ENCODE data around the gene ERBB4.

Gene ERBB4

GRCh38 chr2:211364911-211365310 is 1173.7 kb downstream of the ERBB4 start:
- H3K27ac ChIP-seq (ENCODE audit: low read depth in 2 of 2, low read length in 2 of 2): no peak overlapping the region
- H3K9ac ChIP-seq (ENCODE audit: low read depth in 1 of 2, low read length in 2 of 2): no peak overlapping the region

GRCh38 chr2:211361383-211361782 is 1177.2 kb downstream of the ERBB4 start:
- no peaks in the 10 kb centered on the region for H3K27me3 ChIP-seq (ENCODE audit: control insufficient read depth in 2 of 2, insufficient read depth in 2 of 2, low read length in 2 of 2)
- H3K36me3 ChIP-seq (ENCODE audit: control insufficient read depth in 2 of 2, insufficient read depth in 2 of 2, low read length in 2 of 2): no peaks in the 10 kb centered on the region
- no peak overlapping the region for H3K9ac ChIP-seq (ENCODE audit: low read depth in 1 of 2, low read length in 2 of 2)
- no peak overlapping the region for H3K4me3 ChIP-seq (ENCODE audit: low read length in 2 of 2)
- no peak overlapping the region for H3K27ac ChIP-seq (ENCODE audit: low read depth in 2 of 2, low read length in 2 of 2)
- H3K9me3 ChIP-seq (ENCODE audit: control insufficient read depth in 2 of 2, low read length in 2 of 2): no peaks in the 10 kb centered on the region
- peaks cover 0 to 2% of the 10 kb centered on the region in 2 donors for H3K4me1 ChIP-seq (ENCODE audit: control insufficient read depth in 2 of 2, insufficient read depth in 2 of 2, low read length in 2 of 2)

More at GRCh38 chr2:211364911-211365310, 1173.7 kb downstream of the ERBB4 start:
- Histone ChIP-seq H3K36me3 (ENCODE audit: control insufficient read depth in 2 of 2, insufficient read depth in 2 of 2, low read length in 2 of 2) (no peaks in the 10 kb centered on the region), H3K9me3 (ENCODE audit: control insufficient read depth in 2 of 2, low read length in 2 of 2) (no peaks in the 10 kb centered on the region), H3K27me3 (ENCODE audit: control insufficient read depth in 2 of 2, insufficient read depth in 2 of 2, low read length in 2 of 2) (no peaks in the 10 kb centered on the region), H3K4me3 (ENCODE audit: low read length in 2 of 2) (no peak overlapping the region), H3K4me1 (ENCODE audit: control insufficient read depth in 2 of 2, insufficient read depth in 2 of 2, low read length in 2 of 2) (peaks cover 0 to 2% of the 10 kb centered on the region in 2 donors)

- H3K27me3 ChIP-seq (ENCODE audit: control insufficient read depth in 2 of 2, insufficient read depth in 2 of 2, low read length in 2 of 2): no peaks in the 10 kb centered on the region
- no peak overlapping the region for H3K27ac ChIP-seq (ENCODE audit: low read depth in 2 of 2, low read length in 2 of 2)
- H3K9ac ChIP-seq (ENCODE audit: low read depth in 1 of 2, low read length in 2 of 2): no peak overlapping the region
- H3K4me1 ChIP-seq (ENCODE audit: control insufficient read depth in 2 of 2, insufficient read depth in 2 of 2, low read length in 2 of 2): peaks cover 0 to 2% of the 10 kb centered on the region in 2 donors
- no peak overlapping the region for H3K4me3 ChIP-seq (ENCODE audit: low read length in 2 of 2)
- no peaks in the 10 kb centered on the region for H3K36me3 ChIP-seq (ENCODE audit: control insufficient read depth in 2 of 2, insufficient read depth in 2 of 2, low read length in 2 of 2)
- H3K9me3 ChIP-seq (ENCODE audit: control insufficient read depth in 2 of 2, low read length in 2 of 2): no peaks in the 10 kb centered on the region
Measured at GRCh38 chr2:211359347-211359746, 1179.3 kb downstream of the ERBB4 start.

- Histone ChIP-seq H3K27ac (ENCODE audit: low read depth in 2 of 2, low read length in 2 of 2) (no peak overlapping the region), H3K9me3 (ENCODE audit: control insufficient read depth in 2 of 2, low read length in 2 of 2) (no peaks in the 10 kb centered on the region), H3K4me3 (ENCODE audit: low read length in 2 of 2) (no peak overlapping the region), H3K27me3 (ENCODE audit: control insufficient read depth in 2 of 2, insufficient read depth in 2 of 2, low read length in 2 of 2) (no peaks in the 10 kb centered on the region), H3K36me3 (ENCODE audit: control insufficient read depth in 2 of 2, insufficient read depth in 2 of 2, low read length in 2 of 2) (no peaks in the 10 kb centered on the region), H3K4me1 (ENCODE audit: control insufficient read depth in 2 of 2, insufficient read depth in 2 of 2, low read length in 2 of 2) (peaks cover 0 to 2% of the 10 kb centered on the region in 2 donors), H3K9ac (ENCODE audit: low read depth in 1 of 2, low read length in 2 of 2) (no peak overlapping the region)
Measured at GRCh38 chr2:211358504-211358903, 1180.1 kb downstream of the ERBB4 start.

- no peaks in the 10 kb centered on the region for H3K36me3 ChIP-seq (ENCODE audit: control insufficient read depth in 2 of 2, insufficient read depth in 2 of 2, low read length in 2 of 2)
- no peaks in the 10 kb centered on the region for H3K27me3 ChIP-seq (ENCODE audit: control insufficient read depth in 2 of 2, insufficient read depth in 2 of 2, low read length in 2 of 2)
Measured at GRCh38 chr2:211354481-211354880, 1184.1 kb downstream of the ERBB4 start.

GRCh38 chr2:211351987-211352386 is 1186.6 kb downstream of the ERBB4 start:
- H3K9me3 ChIP-seq (ENCODE audit: control insufficient read depth in 2 of 2, low read length in 2 of 2): no peaks in the 10 kb centered on the region
- H3K27me3 ChIP-seq (ENCODE audit: control insufficient read depth in 2 of 2, insufficient read depth in 2 of 2, low read length in 2 of 2): no peaks in the 10 kb centered on the region

More at GRCh38 chr2:211354481-211354880, 1184.1 kb downstream of the ERBB4 start:
- no peak overlapping the region for H3K9ac ChIP-seq (ENCODE audit: low read depth in 1 of 2, low read length in 2 of 2)
- no peak overlapping the region for H3K4me3 ChIP-seq (ENCODE audit: low read length in 2 of 2)
- H3K4me1 ChIP-seq (ENCODE audit: control insufficient read depth in 2 of 2, insufficient read depth in 2 of 2, low read length in 2 of 2): no peaks in the 10 kb centered on the region
- no peak overlapping the region for H3K27ac ChIP-seq (ENCODE audit: low read depth in 2 of 2, low read length in 2 of 2)
- no peaks in the 10 kb centered on the region for H3K9me3 ChIP-seq (ENCODE audit: control insufficient read depth in 2 of 2, low read length in 2 of 2)

GRCh38 chr2:211349031-211349430 is 1189.6 kb downstream of the ERBB4 start:
- no peaks in the 10 kb centered on the region for H3K9me3 ChIP-seq (ENCODE audit: control insufficient read depth in 2 of 2, low read length in 2 of 2)
- no peak overlapping the region for H3K27ac ChIP-seq (ENCODE audit: low read depth in 2 of 2, low read length in 2 of 2)
- H3K36me3 ChIP-seq (ENCODE audit: control insufficient read depth in 2 of 2, insufficient read depth in 2 of 2, low read length in 2 of 2): no peaks in the 10 kb centered on the region
- H3K27me3 ChIP-seq (ENCODE audit: control insufficient read depth in 2 of 2, insufficient read depth in 2 of 2, low read length in 2 of 2): no peaks in the 10 kb centered on the region
- no peak overlapping the region for H3K4me3 ChIP-seq (ENCODE audit: low read length in 2 of 2)
- H3K9ac ChIP-seq (ENCODE audit: low read depth in 1 of 2, low read length in 2 of 2): no peak overlapping the region
- no peaks in the 10 kb centered on the region for H3K4me1 ChIP-seq (ENCODE audit: control insufficient read depth in 2 of 2, insufficient read depth in 2 of 2, low read length in 2 of 2)

More at GRCh38 chr2:211351987-211352386, 1186.6 kb downstream of the ERBB4 start:
- H3K4me3 ChIP-seq (ENCODE audit: low read length in 2 of 2): no peak overlapping the region
- no peaks in the 10 kb centered on the region for H3K36me3 ChIP-seq (ENCODE audit: control insufficient read depth in 2 of 2, insufficient read depth in 2 of 2, low read length in 2 of 2)
- H3K4me1 ChIP-seq (ENCODE audit: control insufficient read depth in 2 of 2, insufficient read depth in 2 of 2, low read length in 2 of 2): no peaks in the 10 kb centered on the region
- H3K9ac ChIP-seq (ENCODE audit: low read depth in 1 of 2, low read length in 2 of 2): no peak overlapping the region
- H3K27ac ChIP-seq (ENCODE audit: low read depth in 2 of 2, low read length in 2 of 2): no peak overlapping the region

- Histone ChIP-seq H3K27me3 (ENCODE audit: control insufficient read depth in 2 of 2, insufficient read depth in 2 of 2, low read length in 2 of 2) (no peaks in the 10 kb centered on the region), H3K4me1 (ENCODE audit: control insufficient read depth in 2 of 2, insufficient read depth in 2 of 2, low read length in 2 of 2) (no peaks in the 10 kb centered on the region), H3K4me3 (ENCODE audit: low read length in 2 of 2) (no peak overlapping the region), H3K36me3 (ENCODE audit: control insufficient read depth in 2 of 2, insufficient read depth in 2 of 2, low read length in 2 of 2) (no peaks in the 10 kb centered on the region), H3K27ac (ENCODE audit: low read depth in 2 of 2, low read length in 2 of 2) (no peak overlapping the region), H3K9ac (ENCODE audit: low read depth in 1 of 2, low read length in 2 of 2) (no peak overlapping the region), H3K9me3 (ENCODE audit: control insufficient read depth in 2 of 2, low read length in 2 of 2) (no peaks in the 10 kb centered on the region)
Measured at GRCh38 chr2:211347328-211347727, 1191.3 kb downstream of the ERBB4 start.

GRCh38 chr2:211344289-211344688 is 1194.3 kb downstream of the ERBB4 start:
- H3K27ac ChIP-seq (ENCODE audit: low read depth in 2 of 2, low read length in 2 of 2): no peak overlapping the region
- H3K9ac ChIP-seq (ENCODE audit: low read depth in 1 of 2, low read length in 2 of 2): no peak overlapping the region
- no peak overlapping the region for H3K4me3 ChIP-seq (ENCODE audit: low read length in 2 of 2)
- H3K27me3 ChIP-seq (ENCODE audit: control insufficient read depth in 2 of 2, insufficient read depth in 2 of 2, low read length in 2 of 2): no peaks in the 10 kb centered on the region
- H3K4me1 ChIP-seq (ENCODE audit: control insufficient read depth in 2 of 2, insufficient read depth in 2 of 2, low read length in 2 of 2): no peaks in the 10 kb centered on the region
- H3K36me3 ChIP-seq (ENCODE audit: control insufficient read depth in 2 of 2, insufficient read depth in 2 of 2, low read length in 2 of 2): no peaks in the 10 kb centered on the region
- H3K9me3 ChIP-seq (ENCODE audit: control insufficient read depth in 2 of 2, low read length in 2 of 2): no peaks in the 10 kb centered on the region

- no peak overlapping the region for H3K27ac ChIP-seq (ENCODE audit: low read depth in 2 of 2, low read length in 2 of 2)
- H3K9me3 ChIP-seq (ENCODE audit: control insufficient read depth in 2 of 2, low read length in 2 of 2): no peaks in the 10 kb centered on the region
- H3K36me3 ChIP-seq (ENCODE audit: control insufficient read depth in 2 of 2, insufficient read depth in 2 of 2, low read length in 2 of 2): no peaks in the 10 kb centered on the region
- no peaks in the 10 kb centered on the region for H3K27me3 ChIP-seq (ENCODE audit: control insufficient read depth in 2 of 2, insufficient read depth in 2 of 2, low read length in 2 of 2)
- H3K4me3 ChIP-seq (ENCODE audit: low read length in 2 of 2): no peak overlapping the region
- no peak overlapping the region for H3K9ac ChIP-seq (ENCODE audit: low read depth in 1 of 2, low read length in 2 of 2)
- H3K4me1 ChIP-seq (ENCODE audit: control insufficient read depth in 2 of 2, insufficient read depth in 2 of 2, low read length in 2 of 2): peaks cover 0 to 3% of the 10 kb centered on the region in 2 donors
Measured at GRCh38 chr2:211333377-211333776, 1205.2 kb downstream of the ERBB4 start.

- Histone ChIP-seq H3K9ac (ENCODE audit: low read depth in 1 of 2, low read length in 2 of 2) (no peak overlapping the region), H3K4me1 (ENCODE audit: control insufficient read depth in 2 of 2, insufficient read depth in 2 of 2, low read length in 2 of 2) (peaks cover 0 to 3% of the 10 kb centered on the region in 2 donors), H3K27me3 (ENCODE audit: control insufficient read depth in 2 of 2, insufficient read depth in 2 of 2, low read length in 2 of 2) (no peaks in the 10 kb centered on the region), H3K27ac (ENCODE audit: low read depth in 2 of 2, low read length in 2 of 2) (no peak overlapping the region), H3K4me3 (ENCODE audit: low read length in 2 of 2) (no peak overlapping the region), H3K9me3 (ENCODE audit: control insufficient read depth in 2 of 2, low read length in 2 of 2) (no peaks in the 10 kb centered on the region), H3K36me3 (ENCODE audit: control insufficient read depth in 2 of 2, insufficient read depth in 2 of 2, low read length in 2 of 2) (no peaks in the 10 kb centered on the region)
Measured at GRCh38 chr2:211331736-211332135, 1206.9 kb downstream of the ERBB4 start.

All from mucosa of rectum (tissue), 2 donors.